HG03521 (cell line): ENCODE data around the gene FGFR2.
"Not testable (repeated sequence)": the region's sequence is repeated elsewhere in the genome, so short reads cannot be mapped to it uniquely, and the experiment has no call there.

ENCODE experiments used
- ATAC-seq: cut with Tn5 transposase; IDR thresholded peaks from one replicate; pipeline ENCODE4 v1.9.1; 2021; ENCODE audit warnings: mild to moderate bottlenecking, moderate library complexity; ENCODE audit not compliant: unreplicated experiment

Gene FGFR2

GRCh38 chr10:121556918-121557573, 41.2 kb downstream of the FGFR2 start:
- ATAC-seq = no peak

GRCh38 chr10:121556455-121556854, 41.8 kb downstream of the FGFR2 start:
- no peak for ATAC-seq

GRCh38 chr10:121554916-121555315, 43.3 kb downstream of the FGFR2 start:
- not testable (repeated sequence) for ATAC-seq

- ATAC-seq = no peak
Observed at GRCh38 chr10:121553511-121554264, 44.6 kb downstream of the FGFR2 start.

- no peak for ATAC-seq
Observed at GRCh38 chr10:121552746-121553145, 45.5 kb downstream of the FGFR2 start.

- ATAC-seq = no peak
Observed at GRCh38 chr10:121551210-121551885, 46.9 kb downstream of the FGFR2 start.

GRCh38 chr10:121544301-121544869, 53.9 kb downstream of the FGFR2 start:
- no peak for ATAC-seq

GRCh38 chr10:121543545-121543944, 54.7 kb downstream of the FGFR2 start:
- ATAC-seq = no peak

- ATAC-seq = no peak
Observed at GRCh38 chr10:121541450-121542120, 56.7 kb downstream of the FGFR2 start.

GRCh38 chr10:121540732-121541395, 57.4 kb downstream of the FGFR2 start:
- no peak for ATAC-seq

- no peak for ATAC-seq
Observed at GRCh38 chr10:121539786-121540185, 58.5 kb downstream of the FGFR2 start.

GRCh38 chr10:121536310-121536913, 61.8 kb downstream of the FGFR2 start:
- no peak for ATAC-seq

- ATAC-seq = no peak
Observed at GRCh38 chr10:121535381-121535780, 62.9 kb downstream of the FGFR2 start.

GRCh38 chr10:121532292-121532864, 65.9 kb downstream of the FGFR2 start:
- no peak for ATAC-seq

- no peak for ATAC-seq
Observed at GRCh38 chr10:121531830-121532178, 66.4 kb downstream of the FGFR2 start.

GRCh38 chr10:121531076-121531829, 67.0 kb downstream of the FGFR2 start:
- no peak for ATAC-seq

- no peak for ATAC-seq
Observed at GRCh38 chr10:121530481-121531075, 67.7 kb downstream of the FGFR2 start.

- no peak for ATAC-seq
Observed at GRCh38 chr10:121527690-121528089, 70.6 kb downstream of the FGFR2 start.

- no peak for ATAC-seq
Observed at GRCh38 chr10:121526801-121527221, 71.4 kb downstream of the FGFR2 start.
